Gastroesophageal sphincter (tissue), 3 donors: Measurements from ENCODE around the gene LRRK2.

Experiments used
- POLR2AphosphoS5 ChIP-seq: sonication (generic); formaldehyde crosslinking; IDR thresholded peaks from one replicate; pipeline ENCODE4 v1.6.1; 2017; ENCODE audit warnings: antibody characterized with exemption
- TF ChIP-seq, protein P1 (sequence below), 4 experiments: fragments of 200-600 bp in 2 of 4; fragments of 450-650 bp in 2 of 4; sonication (generic) in 1 of 4; IDR thresholded peaks; one replicate each; pipeline ENCODE4 v1.5.1; 2017 to 2019; ENCODE audit warnings: antibody characterized with exemption in 4 of 4, mild to moderate bottlenecking in 2 of 4, moderate library complexity in 2 of 4

GRCh38 chr12:40224439-40225291, at the start of gene LRRK2:
- TF ChIP-seq, protein P1, sequence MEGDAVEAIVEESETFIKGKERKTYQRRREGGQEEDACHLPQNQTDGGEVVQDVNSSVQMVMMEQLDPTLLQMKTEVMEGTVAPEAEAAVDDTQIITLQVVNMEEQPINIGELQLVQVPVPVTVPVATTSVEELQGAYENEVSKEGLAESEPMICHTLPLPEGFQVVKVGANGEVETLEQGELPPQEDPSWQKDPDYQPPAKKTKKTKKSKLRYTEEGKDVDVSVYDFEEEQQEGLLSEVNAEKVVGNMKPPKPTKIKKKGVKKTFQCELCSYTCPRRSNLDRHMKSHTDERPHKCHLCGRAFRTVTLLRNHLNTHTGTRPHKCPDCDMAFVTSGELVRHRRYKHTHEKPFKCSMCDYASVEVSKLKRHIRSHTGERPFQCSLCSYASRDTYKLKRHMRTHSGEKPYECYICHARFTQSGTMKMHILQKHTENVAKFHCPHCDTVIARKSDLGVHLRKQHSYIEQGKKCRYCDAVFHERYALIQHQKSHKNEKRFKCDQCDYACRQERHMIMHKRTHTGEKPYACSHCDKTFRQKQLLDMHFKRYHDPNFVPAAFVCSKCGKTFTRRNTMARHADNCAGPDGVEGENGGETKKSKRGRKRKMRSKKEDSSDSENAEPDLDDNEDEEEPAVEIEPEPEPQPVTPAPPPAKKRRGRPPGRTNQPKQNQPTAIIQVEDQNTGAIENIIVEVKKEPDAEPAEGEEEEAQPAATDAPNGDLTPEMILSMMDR (IDR thresholded peaks at IDR 0.05) = peak in 3 of 4 experiments; percentile 13 to 28 (median 26)
- peak; percentile 65 for TF ChIP-seq POLR2AphosphoS5
